GM12878 (cell line): ENCODE measurements around the gene ABHD1. TPM values are rescaled to one million over a fixed set of nuclear protein-coding genes. Genes with fewer than 3 reads are reported as not detected.

Experiments
- ATAC-seq: fragments of 200-7000 bp; cut with Tn5 transposase; 3 replicates; pipeline ENCODE4 v1.9.1; 2020; ENCODE audit warnings: mild to moderate bottlenecking, moderate library complexity
- BruUV-seq: library from RNA; stranded (reverse); fragments of 400-500 nt; replicated peaks from 2 replicates; lab custom pipeline; 2021; lab: Mats Ljungman, UMichigan
- CTCF ChIA-PET: fragments of 300-600 bp; sonication (Branson Sonifier 250); formaldehyde crosslinking; extraction: SDS; loops from one replicate; lab custom pipeline; 2021; ENCODE audit warnings: inconsistent platforms; lab: Yijun Ruan, JAX
- POLR2A ChIA-PET: fragments of 350-600 bp; formaldehyde crosslinking; extraction: SDS; loops from one replicate; lab custom pipeline; 2021; ENCODE audit warnings: inconsistent platforms; lab: Charles Lee
- RAD21 ChIA-PET: fragments of 300-600 bp; sonication (Branson Sonifier 250); formaldehyde crosslinking; loops from one replicate; lab custom pipeline; 2023; ENCODE audit warnings: antibody characterized with exemption; ENCODE audit not compliant: unreplicated experiment; lab: Charles Lee
- SMC1A ChIA-PET: fragments of 300-600 bp; sonication (Branson Sonifier 250); formaldehyde crosslinking; loops from one replicate; lab custom pipeline; 2023; ENCODE audit not compliant: unreplicated experiment, uncharacterized antibody; lab: Charles Lee
- DNase-seq: peaks from one replicate; pipeline ENCODE4 v3.0.0-alpha.2; 2011; ENCODE audit warnings: low read depth, low spot score
- FAIRE-seq: peaks from 3 replicates; lab custom pipeline; 2011; peaks lifted over from hg19 to GRCh38; lab: Jason Lieb, UNC
- H2AFZ ChIP-seq: 2 replicates; pipeline ENCODE4 v1.6.0; 2011; ENCODE audit warnings: low read depth, low read length, control low read depth; ENCODE audit not compliant: control insufficient read depth
- H3K27ac ChIP-seq: 2 replicates; pipeline ENCODE4 v1.5.1; 2011; ENCODE audit warnings: control low read depth; ENCODE audit not compliant: control insufficient read depth, insufficient read depth
- H3K27me3 ChIP-seq, 2 experiments: replicated peaks in 1 of 2; 2 replicates each; pipeline versions ENCODE4 v1.6.0 to v1.6.1; 2011; ENCODE audit warnings: low read length in 1 of 2; ENCODE audit not compliant: control insufficient read depth in 2 of 2, insufficient read depth in 2 of 2
- H3K36me3 ChIP-seq, 2 experiments: 2 replicates each; pipeline ENCODE4 v1.5.1; 2011; ENCODE audit warnings: low read length in 1 of 2; ENCODE audit not compliant: control insufficient read depth in 2 of 2, insufficient read depth in 2 of 2
- H3K4me1 ChIP-seq: 2 replicates; pipeline ENCODE4 v1.6.1; 2011; ENCODE audit warnings: mild to moderate bottlenecking, low read length, moderate library complexity, mixed read lengths; ENCODE audit not compliant: control insufficient read depth, insufficient read depth
- H3K4me2 ChIP-seq: 2 replicates; pipeline ENCODE4 v1.6.0; 2011; ENCODE audit warnings: control low read depth; ENCODE audit not compliant: control insufficient read depth, insufficient read depth
- H3K4me3 ChIP-seq: fragments of 200-600 bp; sonication (generic); 2 replicates; pipeline ENCODE4 v1.5.1; 2016
- H3K79me2 ChIP-seq: 2 replicates; pipeline ENCODE4 v1.6.0; 2011; ENCODE audit warnings: low read length; ENCODE audit not compliant: control insufficient read depth, insufficient read depth
- H3K9ac ChIP-seq: 2 replicates; pipeline ENCODE4 v1.8.0; 2011; ENCODE audit warnings: low read length, control low read depth, mixed read lengths; ENCODE audit not compliant: control insufficient read depth, insufficient read depth
- H3K9me3 ChIP-seq: replicated peaks from 3 replicates; pipeline ENCODE4 v1.5.1; 2011; ENCODE audit warnings: mild to moderate bottlenecking, low read length; ENCODE audit not compliant: control insufficient read depth, insufficient read depth
- H4K20me1 ChIP-seq: 2 replicates; pipeline ENCODE4 v1.6.0; 2011; ENCODE audit not compliant: control insufficient read depth, insufficient read depth
- BACH1 ChIP-seq: fragments of 450-650 bp; IDR thresholded peaks from 2 replicates; pipeline ENCODE4 v1.6.1; 2017; ENCODE audit warnings: mild to moderate bottlenecking, borderline replicate concordance
- BHLHE40 ChIP-seq, 2 experiments: fragments of 450-650 bp in 1 of 2; IDR thresholded peaks; 2 replicates each; pipeline ENCODE4 v1.6.1; 2011 to 2017; ENCODE audit warnings: low read depth in 2 of 2, borderline replicate concordance in 1 of 2, improper control_type of control experiment in 1 of 2, low read length in 1 of 2, mild to moderate bottlenecking in 1 of 2
- CREB1 ChIP-seq: IDR thresholded peaks from 2 replicates; pipeline ENCODE4 v1.6.1; 2012; ENCODE audit warnings: low read depth, mild to moderate bottlenecking, inconsistent platforms
- E2F4 ChIP-seq: IDR thresholded peaks from 2 replicates; pipeline ENCODE4 v1.6.1; 2012; ENCODE audit warnings: low read depth, low read length, improper control_type of control experiment
- EZH2 ChIP-seq: IDR thresholded peaks from 2 replicates; pipeline ENCODE4 v1.6.1; 2012; ENCODE audit warnings: low read depth, mild to moderate bottlenecking, control low read depth, inconsistent platforms, low read length, borderline replicate concordance; ENCODE audit not compliant: control insufficient read depth
- FOS ChIP-seq: IDR thresholded peaks from 3 replicates; pipeline ENCODE4 v1.6.1; 2011; ENCODE audit warnings: borderline replicate concordance; ENCODE audit not compliant: insufficient read length; ENCODE audit errors: extremely low read depth
- JUNB ChIP-seq: IDR thresholded peaks from 2 replicates; pipeline ENCODE4 v1.6.1; 2016; ENCODE audit warnings: antibody characterized with exemption, mild to moderate bottlenecking
- KAT2A ChIP-seq: conservative IDR thresholded peaks from 2 replicates; pipeline ENCODE4 v1.6.1; 2011; ENCODE audit warnings: low read depth, low read length; ENCODE audit not compliant: control insufficient read depth
- NFYA ChIP-seq: IDR thresholded peaks from 2 replicates; pipeline ENCODE4 v1.6.1; 2011; ENCODE audit warnings: low read depth, mild to moderate bottlenecking, low read length, improper control_type of control experiment, borderline replicate concordance
- NR2C2 ChIP-seq: IDR thresholded peaks from 2 replicates; pipeline ENCODE4 v1.6.1; 2011; ENCODE audit warnings: borderline replicate concordance, low read depth; ENCODE audit not compliant: control insufficient read depth, insufficient read length
- SP1 ChIP-seq: IDR thresholded peaks from one replicate; pipeline ENCODE4 v1.6.1; 2011; ENCODE audit warnings: low read depth, low read length
- SPI1 ChIP-seq: IDR thresholded peaks from 2 replicates; pipeline ENCODE4 v1.6.1; 2011; ENCODE audit warnings: low read depth, mild to moderate bottlenecking, low read length, moderate library complexity, borderline replicate concordance; ENCODE audit not compliant: insufficient read depth
- WGBS: methylation state at CpG from one replicate; pipeline ENCODE4 v1.1.6; 2016; ENCODE audit warnings: low lambda C conversion rate; ENCODE audit not compliant: insufficient replicate concordance, insufficient coverage; ENCODE audit errors: missing lambda C conversion rate; 5-methylcytosine and 5-hydroxymethylcytosine counted together
- in situ Hi-C: fragments of 300-500 bp; cut with MboI; formaldehyde crosslinking; loops from 9 replicates; pipeline ENCODE4 v1.14.3; 2018; ENCODE audit warnings: mixed read lengths
- intact Hi-C: fragments of 100-400 bp; cut with micrococcal nuclease; formaldehyde crosslinking; loops from one replicate; pipeline ENCODE4 v1.14.2; 2022; ENCODE audit not compliant: unreplicated experiment
- polyA plus RNA-seq, 11 experiments: library from polyadenylated mRNA; depleted of rRNA in 4 of 11; unstranded in 6 of 11; stranded (reverse) in 5 of 11; fragments of >200 nt; fragmentation: Nextera tagmentation in 4 of 11; fragmentation: Illumina TruSeq in 1 of 11; extraction: Ambion mirVana in 4 of 11; extraction: Trizol in 1 of 11; gene quantifications; 1 replicate in 1 of 11; 2 replicates in 10 of 11; pipeline versions ENCODE4 v1.2.1 to v1.2.3, GENCODE V29; 2011 to 2016; ENCODE audit warnings: inconsistent platforms in 2 of 11, missing spikeins in 2 of 11, low read depth in 1 of 11
- total RNA-seq, 4 experiments: library from RNA; depleted of rRNA in 3 of 4; stranded (reverse); fragments of >200 nt in 3 of 4; fragmentation: Illumina TruSeq in 1 of 4; extraction: Trizol in 1 of 4; gene quantifications; 2 replicates each; pipeline versions ENCODE4 v1.2.1 to v1.2.3, GENCODE V29; 2013 to 2021

Gene ABHD1
- total and polyA plus RNA-seq, 10 of the 15 experiments (the other 5 are each of a cell fraction or from before 2014, with no cell fraction given) = 0.04 to 0.35 (median 0.17) TPM; not detected in 2

- in situ Hi-C loops = loop anchor here (10.0 kb wide), 1 partner anchor 115 kb away; no protein-coding TSS in a partner anchor
- ChIA-PET RAD21 (no interaction called here), SMC1A (no interaction called here)
These were observed 43.5 kb upstream of the ABHD1 start for GRCh38 chr2:27080140-27080469.

More at GRCh38 chr2:27080140-27080469, 43.5 kb upstream of the ABHD1 start:
- Histone ChIP-seq H3K4me3 (no peak overlapping the region), H3K4me1 (peaks cover 34% of the 10 kb centered on the region), H4K20me1 (no peaks in the 10 kb centered on the region), H3K9me3 (no peaks in the 10 kb centered on the region), H3K79me2 (no peaks in the 10 kb centered on the region), H3K9ac (no peak overlapping the region), H3K27me3 (no peaks in the 10 kb centered on the region), H2AFZ (no peak overlapping the region), H3K4me2 (no peak overlapping the region), H3K36me3 (no peaks in the 10 kb centered on the region), H3K27ac (no peak overlapping the region)
- intact Hi-C loops = loop anchor here (2.0 kb wide), 1 partner anchor 47 kb away; the partner anchor contains the start of gene TMEM214
- CTCF ChIA-PET = interaction anchor here (8.6 kb wide), 1 partner anchor 118 kb away, joined by 85 read pairs; no protein-coding TSS in a partner anchor
- ATAC-seq (no peak), DNase-seq (no peak), FAIRE-seq (no peak)
- POLR2A ChIA-PET = interaction anchor here (0.7 to 4.9 kb wide), 2 partner anchors 18 to 30 kb away, joined by 3 to 27 read pairs; partner anchors contain the start of gene AGBL5
- 95% methylated on average over 7 of the region's 7 CpGs for WGBS
- no peak for TF ChIP-seq EZH2
- no peak for TF ChIP-seq CREB1
- TF ChIP-seq SPI1 = no peak
- TF ChIP-seq NFYA = no peak
- no peak for TF ChIP-seq FOS
- no peak for TF ChIP-seq E2F4
- no peak for TF ChIP-seq NR2C2
- TF ChIP-seq SP1 = no peak
- no peak for TF ChIP-seq BACH1
- no peak for TF ChIP-seq KAT2A
- TF ChIP-seq BHLHE40 (IDR thresholded peaks at IDR 0.05; ENCODE audit: borderline replicate concordance in 1 of 2, low read depth in 2 of 2, low read length in 1 of 2) = no peak
- TF ChIP-seq JUNB = no peak
- no TSS peak for BruUV-seq
